ENCODE data around the gene ATXN2L. TPM values are rescaled to one million over a fixed set of nuclear protein-coding genes. Genes with fewer than 3 reads are reported as not detected.

ATXN2L gene
- polyA plus RNA-seq, 4 donors, result 92.5 to 130 (median 105) TPM

GRCh38 chr16:28883221-28883996 is 60.6 kb downstream of the ATXN2L start:
- no peak for DNase-seq (ENCODE audit: low read depth in 4 of 4, low spot score in 3 of 4)

GRCh38 chr16:28884045-28884444 is 61.2 kb downstream of the ATXN2L start:
- DNase-seq (ENCODE audit: low read depth in 4 of 4, low spot score in 3 of 4), result no peak

Other genes starting within 250 kb of the ATXN2L start
- 1 to 10 TPM in 3 of 4 donors, under 1 TPM in 1; 0.83 to 2.3 (median 1.8) TPM for gene SULT1A2, start 225.9 kb upstream of the ATXN2L start, polyA plus RNA-seq (ENCODE audit: insufficient read length in 4 of 4)
- 10 to 100 TPM; 20.8 to 29.4 (median 22.6) TPM for gene SULT1A1, start 213.0 kb upstream of the ATXN2L start, polyA plus RNA-seq (ENCODE audit: insufficient read length in 4 of 4)
- 1 to 10 TPM in 2 of 4 donors, not detected in 2; 1.2 to 1.3 TPM for gene NPIPB8, start 184.9 kb upstream of the ATXN2L start, polyA plus RNA-seq (ENCODE audit: insufficient read length in 4 of 4)
- gene EIF3C, start 111.5 kb upstream of the ATXN2L start, polyA plus RNA-seq (ENCODE audit: insufficient read length in 4 of 4), result 100 to 1,000 TPM; 402 to 594 (median 528) TPM
- 1 to 10 TPM in 3 of 4 donors, under 1 TPM in 1; 1.00 to 2.0 (median 1.3) TPM for gene NPIPB9, start 71.2 kb upstream of the ATXN2L start, polyA plus RNA-seq (ENCODE audit: insufficient read length in 4 of 4)
- gene TUFM, start 23.3 kb downstream of the ATXN2L start, polyA plus RNA-seq (ENCODE audit: insufficient read length in 4 of 4), result 100 to 1,000 TPM; 201 to 235 (median 207) TPM
- gene SH2B1, start 40.8 kb downstream of the ATXN2L start, polyA plus RNA-seq (ENCODE audit: insufficient read length in 4 of 4), result 10 to 100 TPM; 61.7 to 80.0 (median 62.6) TPM
- 1 to 10 TPM; 3.0 to 5.0 (median 4.1) TPM for gene ATP2A1, start 55.5 kb downstream of the ATXN2L start, polyA plus RNA-seq (ENCODE audit: insufficient read length in 4 of 4)
- 10 to 100 TPM; 17.7 to 25.8 (median 18.9) TPM for gene RABEP2, start 102.2 kb downstream of the ATXN2L start, polyA plus RNA-seq (ENCODE audit: insufficient read length in 4 of 4)
- gene CD19, start 109.0 kb downstream of the ATXN2L start, polyA plus RNA-seq (ENCODE audit: insufficient read length in 4 of 4), result 1 to 10 TPM; 3.3 to 5.3 (median 3.9) TPM
- gene NFATC2IP, start 127.9 kb downstream of the ATXN2L start, polyA plus RNA-seq (ENCODE audit: insufficient read length in 4 of 4), result 10 to 100 TPM; 30.7 to 40.7 (median 33.2) TPM
- 10 to 100 TPM; 38.8 to 61.7 (median 41.5) TPM for gene SPNS1, start 151.8 kb downstream of the ATXN2L start, polyA plus RNA-seq (ENCODE audit: insufficient read length in 4 of 4)
- 10 to 100 TPM in 1 of 4 donors, 1 to 10 TPM in 3; 4.5 to 10.1 (median 5.7) TPM for gene LAT, start 162.1 kb downstream of the ATXN2L start, polyA plus RNA-seq (ENCODE audit: insufficient read length in 4 of 4)

Measured in right renal pelvis (tissue), 4 donors.